Ammon's horn (tissue), 1 donor: Measurements from ENCODE around the gene LRRC8B.

Experiments
- DNase-seq: peaks from one replicate; pipeline ENCODE4 v3.0.0-alpha.2; 2016; ENCODE audit warnings: low spot score

LRRC8B gene

DNA sequence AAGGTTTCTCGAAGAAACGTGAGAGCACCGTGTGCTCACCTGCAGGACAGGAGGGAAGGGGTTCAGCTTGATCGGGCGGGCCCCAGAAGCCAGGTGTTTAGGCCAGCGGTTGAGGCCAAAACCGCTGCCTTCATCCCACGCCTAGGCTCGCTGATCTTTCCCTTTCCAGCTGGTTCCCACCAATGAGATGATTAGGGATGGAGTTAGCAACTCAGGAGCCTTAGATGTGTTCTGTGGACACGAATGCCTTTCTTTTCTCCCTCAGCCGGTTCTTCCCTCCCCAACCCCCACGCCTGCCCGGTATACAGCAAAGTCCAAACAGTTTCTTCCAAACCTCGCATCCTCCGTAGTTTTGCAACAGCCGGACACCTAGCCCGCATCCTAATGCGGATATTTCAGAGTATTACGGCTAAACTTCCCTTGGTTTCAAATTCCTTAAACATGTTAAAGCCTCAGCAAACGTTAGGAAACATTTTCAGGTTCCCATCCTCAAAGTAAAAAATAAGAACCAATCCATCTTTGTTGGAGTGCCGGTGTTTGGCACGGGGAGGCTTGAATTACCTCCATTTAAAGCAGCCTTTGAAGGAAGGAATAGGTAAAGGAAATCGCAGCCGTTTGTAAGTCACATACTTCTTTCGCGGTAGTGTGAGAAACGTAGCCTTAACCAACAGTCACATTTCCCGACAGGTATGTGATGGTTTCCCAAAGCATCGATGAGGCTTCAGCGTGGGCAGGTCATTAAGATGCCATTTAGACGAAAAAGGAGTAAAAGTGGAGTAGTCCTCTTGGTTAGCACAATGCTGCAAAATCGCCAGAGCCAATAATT, 109.4 kb downstream of the LRRC8B start:
- no peak for DNase-seq

GRCh38 chr1:89635825-89636815, 111.5 kb downstream of the LRRC8B start:
- DNase-seq = no peak

GRCh38 chr1:89637496-89637895, 112.9 kb downstream of the LRRC8B start:
- DNase-seq = no peak

- DNase-seq = no peak
Measured at GRCh38 chr1:89640440-89640839, 115.8 kb downstream of the LRRC8B start.

GRCh38 chr1:89641781-89642180, 117.2 kb downstream of the LRRC8B start:
- DNase-seq = no peak

- no peak for DNase-seq
Measured at GRCh38 chr1:89643577-89643976, 118.9 kb downstream of the LRRC8B start.

DNA sequence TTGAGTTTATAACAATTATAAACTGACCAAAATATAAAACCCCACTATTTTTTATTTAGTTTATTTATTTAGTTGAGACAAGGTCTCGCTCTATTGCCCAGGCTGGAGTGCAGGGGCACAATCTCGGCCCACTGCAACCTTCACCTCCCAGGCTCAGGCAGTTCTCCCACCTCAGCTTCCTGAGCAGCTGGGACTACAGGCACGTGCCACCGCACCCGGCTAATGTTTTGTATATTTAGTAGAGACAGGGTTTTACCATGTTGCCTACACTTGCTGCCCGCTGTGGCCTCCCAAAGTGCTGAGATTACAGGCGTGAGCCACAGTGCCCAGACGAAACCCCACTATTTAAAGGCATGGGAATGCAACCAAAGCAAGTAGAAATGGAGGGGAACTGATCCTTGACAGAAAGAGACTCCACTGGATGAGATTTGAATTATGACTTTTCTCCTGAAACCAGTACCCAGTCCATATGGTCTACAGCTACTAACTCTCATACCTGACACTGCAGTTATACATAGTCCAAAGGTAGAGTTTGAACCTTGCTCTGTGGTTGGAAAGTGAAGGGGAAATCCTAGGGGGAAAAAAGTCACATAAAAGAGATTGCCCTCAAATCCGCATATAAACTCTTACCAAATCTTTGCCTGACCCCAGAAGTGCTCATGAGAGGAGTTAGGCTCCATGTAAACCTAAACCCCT, 119.6 kb downstream of the LRRC8B start:
- no peak for DNase-seq

DNA sequence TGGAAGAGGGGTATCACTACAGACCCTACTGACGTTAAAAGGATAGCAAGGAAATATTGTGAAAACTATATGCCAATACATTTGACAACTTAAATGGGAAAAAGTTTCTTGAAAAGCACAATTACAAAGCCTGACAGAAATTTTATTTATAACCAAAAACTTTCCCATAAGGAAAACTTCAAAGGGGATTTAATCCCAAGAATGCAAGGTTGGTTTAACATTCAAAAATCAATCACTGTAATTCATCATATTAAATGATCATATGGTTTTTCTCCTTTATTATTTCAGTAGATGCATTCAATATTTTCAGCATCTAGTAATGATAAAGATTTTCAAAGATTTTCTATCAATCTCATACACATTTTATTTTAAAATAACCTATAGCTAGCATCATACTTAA, 121.6 kb downstream of the LRRC8B start:
- no peak for DNase-seq
